Testis (tissue), 3 donors: ENCODE data around the gene TREH. TPM values are rescaled to one million over a fixed set of nuclear protein-coding genes. Genes with fewer than 3 reads are reported as not detected.

Experiments used
- DNase-seq: peaks from one replicate; pipeline ENCODE4 v3.0.0-alpha.2; 2019
- H3K27ac ChIP-seq, 2 donors: fragments of 200-600 bp; sonication (generic); one replicate each; pipeline ENCODE4 v1.5.1; 2019
- H3K27me3 ChIP-seq: fragments of 200-600 bp; sonication (generic); one replicate; pipeline ENCODE4 v1.5.1; 2019
- H3K36me3 ChIP-seq: fragments of 200-600 bp; sonication (generic); one replicate; pipeline ENCODE4 v1.5.1; 2017; ENCODE audit warnings: low read depth; ENCODE audit errors: missing control alignments
- H3K4me1 ChIP-seq: fragments of 200-600 bp; sonication (generic); one replicate; pipeline ENCODE4 v1.5.1; 2019
- H3K4me3 ChIP-seq, 2 donors: fragments of 200-600 bp; sonication (generic); one replicate each; pipeline ENCODE4 v1.5.1; 2017 to 2019
- H3K9me3 ChIP-seq: fragments of 200-600 bp; sonication (generic); one replicate; pipeline ENCODE4 v1.5.1; 2017
- CTCF ChIP-seq, 3 experiments: fragments of 450-650 bp in 2 of 3; fragments of 200-600 bp in 1 of 3; sonication (generic) in 1 of 3; IDR thresholded peaks; one replicate each; pipeline ENCODE4 v1.5.1; 2016 to 2019; ENCODE audit warnings: antibody characterized with exemption in 3 of 3, mild to moderate bottlenecking in 2 of 3, moderate library complexity in 1 of 3
- POLR2A ChIP-seq: fragments of 450-650 bp; IDR thresholded peaks from one replicate; pipeline ENCODE4 v1.6.1; 2017; ENCODE audit warnings: antibody characterized with exemption, mild to moderate bottlenecking, moderate library complexity
- WGBS, 2 donors: methylation state at CpG; one replicate each; pipeline ENCODE4 v1.1.5; 2018; 5-methylcytosine and 5-hydroxymethylcytosine counted together
- intact Hi-C: fragments of 100-400 bp; cut with DNase I; formaldehyde crosslinking; loops from one replicate; pipeline ENCODE4 v1.15.1; 2023; ENCODE audit warnings: low total_unique reads
- polyA plus RNA-seq: library from polyadenylated mRNA; stranded (reverse); fragments of 350-450 nt; fragmentation: Illumina TruSeq; extraction: RNeasy Lipid Tissue Mini Kit (QIAGEN cat#74804); gene quantifications from one replicate; pipeline ENCODE4 v1.2.3, GENCODE V29; 2014; ENCODE audit warnings: low read depth, low replicate concordance; ENCODE audit not compliant: insufficient read depth
- total RNA-seq, 2 donors: library from RNA; depleted of rRNA; stranded (reverse); fragments of >200 nt; gene quantifications; one replicate each; pipeline ENCODE4 v1.2.3, GENCODE V29; 2016

Gene TREH
- total and polyA plus RNA-seq, 3 donors from 2014 or later, result 0.62 to 4.0 (median 1.7) TPM

- no peak for DNase-seq
These were observed 27.0 kb upstream of the TREH start for GRCh38 chr11:118706546-118706825.

GRCh38 chr11:118705791-118706545 is 26.5 kb upstream of the TREH start:
- H3K27me3 ChIP-seq, result no peaks in the 10 kb centered on the region
- TF ChIP-seq POLR2A (no peak), CTCF (IDR thresholded peaks at IDR 0.05) (no peak)
- no peak overlapping the region for H3K4me3 ChIP-seq
- DNase-seq, result no peak
- no peak overlapping the region for H3K27ac ChIP-seq
- 65 to 73% methylated on average over 12 of the region's 12 CpGs for WGBS, 2 donors
- no peaks in the 10 kb centered on the region for H3K9me3 ChIP-seq
- H3K4me1 ChIP-seq, result no peaks in the 10 kb centered on the region
- H3K36me3 ChIP-seq, result no peaks in the 10 kb centered on the region
- intact Hi-C loops, result no loop called here

More at GRCh38 chr11:118706546-118706825, 27.0 kb upstream of the TREH start:
- TF ChIP-seq CTCF (IDR thresholded peaks at IDR 0.05), result no peak
- TF ChIP-seq POLR2A, result no peak
- WGBS, 2 donors, result 94 to 96% methylated on average over 7 of the region's 7 CpGs
- Histone ChIP-seq H3K4me1 (no peaks in the 10 kb centered on the region), H3K4me3 (no peak overlapping the region), H3K27ac (no peak overlapping the region), H3K27me3 (no peaks in the 10 kb centered on the region), H3K9me3 (no peaks in the 10 kb centered on the region), H3K36me3 (no peaks in the 10 kb centered on the region)
- intact Hi-C loops, result no loop called here

- H3K4me1 ChIP-seq, result no peaks in the 10 kb centered on the region
- TF ChIP-seq CTCF (IDR thresholded peaks at IDR 0.05), result no peak
- TF ChIP-seq POLR2A, result no peak
- no peak overlapping the region for H3K27ac ChIP-seq
- no peaks in the 10 kb centered on the region for H3K27me3 ChIP-seq
- intact Hi-C loops, result no loop called here
- no peak overlapping the region for H3K4me3 ChIP-seq
- H3K36me3 ChIP-seq, result no peaks in the 10 kb centered on the region
- DNase-seq, result no peak
- no peaks in the 10 kb centered on the region for H3K9me3 ChIP-seq
- WGBS, 2 donors, result 72 to 73% methylated on average over 15 of the region's 15 CpGs
These were observed 25.8 kb upstream of the TREH start for GRCh38 chr11:118705111-118705741.

- no peak overlapping the region for H3K4me3 ChIP-seq
- WGBS, 2 donors, result 85 to 95% methylated on average over 5 of the region's 5 CpGs
- no peaks in the 10 kb centered on the region for H3K4me1 ChIP-seq
- no peaks in the 10 kb centered on the region for H3K9me3 ChIP-seq
- no peak overlapping the region for H3K27ac ChIP-seq
- intact Hi-C loops, result no loop called here
- H3K27me3 ChIP-seq, result no peaks in the 10 kb centered on the region
- no peak for DNase-seq
- H3K36me3 ChIP-seq, result no peaks in the 10 kb centered on the region
- TF ChIP-seq CTCF (IDR thresholded peaks at IDR 0.05), result no peak
These were observed 24.2 kb upstream of the TREH start for GRCh38 chr11:118703563-118704106.
